ENCODE results near the gene ITGB5. TPM values are rescaled to one million over a fixed set of nuclear protein-coding genes. Genes with fewer than 3 reads are reported as not detected.
"Not testable (repeated sequence)": the region's sequence is repeated elsewhere in the genome, so short reads cannot be mapped to it uniquely, and the experiment has no call there.

The ITGB5 gene
- total RNA-seq, 4 donors from 2014 or later = 159 to 397 (median 245) TPM

GRCh38 chr3:124832782-124833709 lies 54.1 kb downstream of the ITGB5 start:
- Histone ChIP-seq H3K36me3 (no peaks in the 10 kb centered on the region), H3K27ac (peak overlapping the region; percentile 89), H3K27me3 (no peaks in the 10 kb centered on the region), H3K9me3 (no peaks in the 10 kb centered on the region), H3K4me3 (no peak overlapping the region), H3K4me1 (peaks cover 85% of the 10 kb centered on the region)
- 71% methylated on average over 1 of the region's 1 CpG for WGBS
- DNase-seq (ENCODE audit: low spot score in 2 of 2) = no peak
- TF ChIP-seq POLR2AphosphoS5 (IDR thresholded peaks at IDR 0.05) (no peak), POLR2A (IDR thresholded peaks at IDR 0.05) (no peak), EP300 (IDR thresholded peaks at IDR 0.05) (no peak)

- Histone ChIP-seq H3K9me3 (no peaks in the 10 kb centered on the region), H3K27ac (peak overlapping the region; percentile 79), H3K36me3 (no peaks in the 10 kb centered on the region), H3K27me3 (no peaks in the 10 kb centered on the region), H3K4me1 (peaks cover 84% of the 10 kb centered on the region), H3K4me3 (no peak overlapping the region)
- no peak for DNase-seq (ENCODE audit: low spot score in 2 of 2)
- TF ChIP-seq CTCF (IDR thresholded peaks at IDR 0.05) = no peak
- no peak for TF ChIP-seq POLR2AphosphoS5 (IDR thresholded peaks at IDR 0.05)
- no peak for TF ChIP-seq POLR2A (IDR thresholded peaks at IDR 0.05)
- no peak for TF ChIP-seq EP300 (IDR thresholded peaks at IDR 0.05)
- WGBS = 89% methylated on average over 4 of the region's 4 CpGs
These were observed 55.5 kb downstream of the ITGB5 start for GRCh38 chr3:124831628-124832199.

GRCh38 chr3:124829819-124830554 lies 57.2 kb downstream of the ITGB5 start:
- no peaks in the 10 kb centered on the region for H3K9me3 ChIP-seq
- WGBS = 59% methylated on average over 6 of the region's 6 CpGs
- no peak overlapping the region for H3K4me3 ChIP-seq
- H3K27ac ChIP-seq = peak overlapping the region; percentile 79
- peaks cover 73% of the 10 kb centered on the region for H3K4me1 ChIP-seq
- no peaks in the 10 kb centered on the region for H3K36me3 ChIP-seq
- peak in 1 of 3 donors; percentile 26 for TF ChIP-seq POLR2AphosphoS5 (IDR thresholded peaks at IDR 0.05)
- TF ChIP-seq POLR2A (IDR thresholded peaks at IDR 0.05) = no peak
- no peak for DNase-seq (ENCODE audit: low spot score in 2 of 2)
- H3K27me3 ChIP-seq = no peaks in the 10 kb centered on the region

- H3K4me1 ChIP-seq = peaks cover 66% of the 10 kb centered on the region
- WGBS = 74% methylated on average over 15 of the region's 15 CpGs
- H3K27ac ChIP-seq = peak overlapping the region; percentile 79
- H3K4me3 ChIP-seq = no peak overlapping the region
- no peaks in the 10 kb centered on the region for H3K9me3 ChIP-seq
- no peaks in the 10 kb centered on the region for H3K27me3 ChIP-seq
- no peak for DNase-seq (ENCODE audit: low spot score in 2 of 2)
- TF ChIP-seq CTCF (IDR thresholded peaks at IDR 0.05) (no peak), POLR2AphosphoS5 (IDR thresholded peaks at IDR 0.05) (no peak), EP300 (IDR thresholded peaks at IDR 0.05) (no peak), POLR2A (IDR thresholded peaks at IDR 0.05) (no peak)
- H3K36me3 ChIP-seq = no peaks in the 10 kb centered on the region
These were observed 57.9 kb downstream of the ITGB5 start for GRCh38 chr3:124829178-124829818.

GRCh38 chr3:124827476-124828206 lies 59.5 kb downstream of the ITGB5 start:
- Histone ChIP-seq H3K4me1 (peaks cover 55% of the 10 kb centered on the region), H3K27ac (peak overlapping the region; percentile 72)
- not testable (repeated sequence) for H3K36me3 ChIP-seq; H3K9me3 ChIP-seq; H3K27me3 ChIP-seq; H3K4me3 ChIP-seq; DNase-seq (ENCODE audit: low spot score in 2 of 2)
- 89% methylated on average over 14 of the region's 15 CpGs for WGBS

GRCh38 chr3:124826703-124827102 lies 60.5 kb downstream of the ITGB5 start:
- H3K27ac ChIP-seq = peak overlapping the region; percentile 72
- H3K9me3 ChIP-seq = no peaks in the 10 kb centered on the region
- WGBS = 8% methylated on average over 3 of the region's 3 CpGs
- no peaks in the 10 kb centered on the region for H3K36me3 ChIP-seq
- TF ChIP-seq POLR2AphosphoS5 (IDR thresholded peaks at IDR 0.05) (no peak), POLR2A (IDR thresholded peaks at IDR 0.05) (no peak), CTCF (IDR thresholded peaks at IDR 0.05) (no peak), EP300 (IDR thresholded peaks at IDR 0.05) (no peak)
- peaks cover 48% of the 10 kb centered on the region for H3K4me1 ChIP-seq
- no peak overlapping the region for H3K4me3 ChIP-seq
- DNase-seq (ENCODE audit: low spot score in 2 of 2) = no peak
- H3K27me3 ChIP-seq = no peaks in the 10 kb centered on the region

All from suprapubic skin (tissue), 4 donors.